HG02973 (cell line): ENCODE results near the gene SORCS2.

Experiments
- ATAC-seq: cut with Tn5 transposase; IDR thresholded peaks from one replicate; pipeline ENCODE4 v1.9.1; 2021; ENCODE audit warnings: moderate library complexity; ENCODE audit not compliant: unreplicated experiment

The SORCS2 gene

DNA sequence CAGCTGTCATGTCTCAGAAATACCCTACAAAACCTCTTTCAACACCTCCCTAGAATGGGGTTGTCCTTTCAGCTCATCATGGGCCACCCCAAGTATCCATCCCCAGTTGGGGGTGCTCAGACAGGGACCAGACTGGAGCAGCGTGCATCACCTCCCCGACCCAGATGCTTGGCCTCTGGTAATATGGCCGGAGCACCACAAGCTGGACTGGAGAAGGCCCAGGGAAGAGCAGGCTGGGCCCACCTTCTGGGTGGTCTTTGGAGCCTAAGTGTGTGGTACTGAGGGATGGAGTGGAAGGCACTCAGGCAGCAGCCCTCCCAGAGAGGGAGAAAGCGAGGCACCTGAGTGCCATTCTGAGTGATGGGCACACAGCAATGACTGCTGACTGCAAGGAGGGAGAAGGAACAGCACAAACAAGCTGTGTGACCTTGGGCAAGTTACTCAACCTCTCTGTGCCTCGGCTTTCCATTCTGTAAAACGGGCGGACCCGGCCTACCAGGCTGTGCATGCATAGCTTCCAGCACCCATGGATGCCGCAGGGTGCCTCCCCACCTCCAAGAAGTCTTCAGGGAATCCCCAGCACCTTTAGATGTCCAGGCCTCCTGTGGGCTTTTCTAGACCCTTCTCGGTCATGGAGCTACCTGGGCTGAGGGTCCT lies 519.1 kb downstream of the SORCS2 start:
- no peak for ATAC-seq

DNA sequence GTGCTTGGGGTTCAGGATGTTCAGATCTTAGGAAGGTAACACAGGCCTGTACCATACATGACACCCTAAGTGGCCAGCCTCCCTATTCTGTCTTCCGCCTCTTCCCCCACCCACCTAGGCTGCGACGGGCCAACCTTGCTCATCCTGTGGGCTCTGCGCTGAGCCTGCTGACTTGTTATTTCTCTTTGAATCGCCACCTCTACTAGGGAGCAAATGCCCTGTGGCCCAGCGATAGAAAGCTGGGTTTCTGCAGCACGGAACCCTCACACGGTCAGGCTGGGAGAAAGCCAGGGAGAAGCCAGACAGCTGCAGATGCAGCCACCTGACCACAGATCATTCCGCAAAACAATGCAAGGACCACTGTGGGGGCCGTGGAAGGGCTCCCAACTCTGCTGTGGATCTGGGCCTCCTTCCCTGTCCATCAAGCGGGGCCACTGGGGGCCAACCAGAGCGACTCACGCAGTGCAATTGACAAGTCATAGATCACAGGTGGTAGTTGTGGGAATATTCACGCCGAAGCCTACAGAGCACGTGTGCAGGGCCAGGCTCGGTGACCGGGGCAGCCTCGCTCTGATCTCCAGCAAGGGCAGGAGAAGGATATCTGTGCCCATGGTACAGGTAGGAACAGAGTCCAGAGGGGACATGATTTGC lies 519.8 kb downstream of the SORCS2 start:
- no peak for ATAC-seq

DNA sequence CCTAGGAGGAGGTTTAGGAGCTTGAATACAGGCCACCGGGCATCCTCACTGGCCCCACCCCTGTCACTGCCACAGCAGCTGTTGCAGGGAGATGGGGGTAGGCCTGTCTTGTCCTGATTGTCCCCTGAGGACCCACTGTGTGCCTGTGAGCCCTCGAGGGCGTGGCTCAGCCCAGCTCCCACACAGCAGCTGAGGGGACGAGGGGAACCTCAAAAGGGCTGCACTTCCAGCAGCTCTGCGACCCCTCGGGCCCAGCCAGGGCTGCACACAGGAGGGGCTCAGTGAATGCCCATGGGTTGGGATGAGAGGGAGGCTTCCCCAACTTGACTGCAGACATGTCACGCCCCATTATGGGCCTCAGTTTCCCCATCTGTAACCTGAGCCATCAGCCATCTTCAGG lies 521.4 kb downstream of the SORCS2 start:
- no peak for ATAC-seq

- ATAC-seq: no peak
Observed at GRCh38 chr4:7714176-7714575, 521.8 kb downstream of the SORCS2 start.

GRCh38 chr4:7714738-7715137 lies 522.4 kb downstream of the SORCS2 start:
- no peak for ATAC-seq

- no peak for ATAC-seq
Observed at GRCh38 chr4:7715271-7716009, 523.1 kb downstream of the SORCS2 start.

- ATAC-seq: no peak
Observed at GRCh38 chr4:7716010-7716721, 523.8 kb downstream of the SORCS2 start.

- no peak for ATAC-seq
Observed at GRCh38 chr4:7717161-7717560, 524.8 kb downstream of the SORCS2 start.

- ATAC-seq: no peak
Observed at GRCh38 chr4:7717946-7718490, 525.7 kb downstream of the SORCS2 start.

GRCh38 chr4:7719354-7720174 lies 527.2 kb downstream of the SORCS2 start:
- ATAC-seq: no peak

DNA sequence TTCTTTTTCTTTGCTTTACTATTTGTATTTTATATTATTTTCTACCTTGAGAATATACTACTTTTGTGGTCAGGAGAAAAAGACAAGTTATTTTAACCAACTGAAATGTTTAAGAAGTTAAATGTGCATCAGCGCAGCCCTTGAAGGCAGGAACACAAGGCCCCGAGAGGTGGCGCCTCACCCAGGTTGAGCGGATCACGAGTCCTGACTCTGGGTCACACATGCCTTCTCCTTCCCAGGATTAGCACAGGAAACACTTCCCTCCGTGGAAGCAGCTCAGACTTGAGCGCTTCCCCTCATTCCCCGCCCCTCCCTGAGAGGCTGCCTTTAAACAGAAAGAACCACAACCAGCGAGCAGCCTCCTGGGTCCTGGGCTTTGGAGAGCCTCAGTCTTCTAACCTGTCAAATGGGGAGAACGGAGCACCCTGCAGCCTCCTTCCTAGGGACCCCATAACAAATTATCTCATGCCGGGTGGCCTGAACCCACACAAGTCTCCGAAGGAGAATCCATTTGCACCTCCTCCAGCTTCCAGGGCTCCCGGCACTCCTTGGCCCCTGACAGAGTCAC lies 529.7 kb downstream of the SORCS2 start:
- no peak for ATAC-seq

DNA sequence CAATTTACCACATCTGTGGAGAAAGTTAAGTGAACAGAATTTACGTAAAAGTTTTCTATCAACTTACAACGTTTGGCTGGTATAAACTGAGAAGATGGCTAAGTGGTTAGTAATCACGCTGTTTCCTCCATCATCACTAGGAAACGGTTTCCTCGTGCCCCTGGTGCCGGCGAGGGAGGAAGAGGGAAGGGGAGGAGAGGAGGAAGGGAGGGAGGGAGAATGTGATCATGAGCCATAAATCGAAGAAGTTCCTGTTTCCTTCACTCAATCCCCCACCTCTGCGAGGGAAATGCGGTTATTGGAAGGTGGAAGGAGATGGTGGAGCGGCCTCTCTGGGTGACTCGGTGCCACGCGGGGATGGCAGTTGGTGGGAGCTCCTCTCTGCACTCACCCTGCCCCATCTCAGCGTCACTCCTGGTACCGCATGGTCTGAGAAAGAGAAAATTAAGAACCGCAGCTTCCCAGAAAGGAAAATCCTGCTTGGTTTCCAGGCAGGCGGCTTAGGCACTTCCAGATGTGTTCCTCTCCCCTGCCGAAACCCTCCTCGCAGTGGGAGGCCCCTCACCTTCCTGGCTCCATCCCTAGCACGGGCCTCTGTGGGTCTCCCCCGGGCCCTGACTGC lies 530.5 kb downstream of the SORCS2 start:
- ATAC-seq: no peak

DNA sequence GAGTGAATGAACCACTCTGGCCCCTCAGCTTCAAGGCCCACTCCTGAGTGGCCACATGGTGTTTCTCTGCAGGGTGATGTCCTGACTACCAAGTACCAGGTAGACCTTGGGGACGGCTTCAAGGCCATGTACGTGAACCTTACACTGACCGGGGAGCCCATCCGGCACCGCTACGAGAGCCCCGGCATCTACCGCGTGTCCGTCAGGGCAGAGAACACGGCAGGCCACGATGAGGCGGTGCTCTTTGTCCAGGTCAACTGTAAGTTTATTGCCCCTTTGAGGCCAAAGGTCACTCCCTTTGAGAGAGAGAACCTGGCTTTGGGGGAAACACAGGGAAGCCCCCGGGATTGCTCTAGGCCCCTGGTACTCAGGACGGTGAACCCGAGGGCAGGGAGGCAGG lies 531.3 kb downstream of the SORCS2 start:
- no peak for ATAC-seq

GRCh38 chr4:7725951-7726350 lies 533.6 kb downstream of the SORCS2 start:
- ATAC-seq: no peak

- no peak for ATAC-seq
Observed at GRCh38 chr4:7726665-7727413, 534.5 kb downstream of the SORCS2 start.

- no peak for ATAC-seq
Observed at GRCh38 chr4:7727749-7728148, 535.4 kb downstream of the SORCS2 start.

DNA sequence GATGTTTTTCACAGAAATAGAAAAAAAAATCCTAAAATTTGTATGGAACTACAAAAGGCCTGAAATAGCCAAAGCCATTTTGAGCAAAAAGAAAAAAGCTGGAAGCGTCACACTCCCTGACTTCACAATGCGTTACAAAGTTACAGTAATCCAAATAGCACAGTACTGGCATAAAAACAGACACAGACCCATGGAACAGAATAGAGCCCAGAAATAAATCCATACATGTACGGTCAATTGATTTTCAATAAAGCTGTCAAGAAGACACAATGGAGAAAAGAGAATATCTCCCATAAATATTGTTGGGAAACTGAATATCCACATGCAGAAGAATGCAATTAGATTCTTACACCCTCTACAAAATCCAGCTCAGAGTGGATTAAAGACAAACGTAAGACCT lies 539.1 kb downstream of the SORCS2 start:
- no peak for ATAC-seq

- ATAC-seq: no peak
Observed at GRCh38 chr4:7732263-7732662, 539.9 kb downstream of the SORCS2 start.

GRCh38 chr4:7733201-7733600 lies 540.9 kb downstream of the SORCS2 start:
- no peak for ATAC-seq
